AG04450 (cell line): ENCODE data around the gene RBM24. TPM values are rescaled to one million over a fixed set of nuclear protein-coding genes. Genes with fewer than 3 reads are reported as not detected.

ENCODE experiments used
- CTCF ChIA-PET: fragments of 300-600, 350-600 bp; formaldehyde crosslinking; extraction: SDS; loops from one replicate; lab custom pipeline; 2022; ENCODE audit warnings: antibody characterized with exemption, inconsistent platforms; lab: Charles Lee
- POLR2A ChIA-PET: fragments of 350-600 bp; formaldehyde crosslinking; extraction: SDS; loops from one replicate; lab custom pipeline; 2021; ENCODE audit warnings: antibody characterized with exemption, inconsistent platforms; lab: Yijun Ruan, JAX
- DNase-seq: peaks from one replicate; pipeline ENCODE4 v3.0.0-alpha.2; 2011; ENCODE audit warnings: low read depth, low spot score
- H3K27ac ChIP-seq: one replicate; pipeline ENCODE4 v1.5.1; 2012; ENCODE audit warnings: low read depth, low read length, control low read depth
- H3K27me3 ChIP-seq: one replicate; pipeline ENCODE4 v1.6.0; 2012; ENCODE audit warnings: low read length; ENCODE audit not compliant: control insufficient read depth, insufficient read depth
- H3K4me3 ChIP-seq: 2 replicates; pipeline ENCODE4 v1.5.1; 2011; ENCODE audit warnings: mild to moderate bottlenecking, low read depth, low read length, control low read depth
- H3K9me3 ChIP-seq: 2 replicates; pipeline ENCODE4 v1.5.1; 2012; ENCODE audit warnings: low read length; ENCODE audit not compliant: control insufficient read depth, insufficient read depth
- CTCF ChIP-seq: IDR thresholded peaks from 2 replicates; pipeline ENCODE4 v1.5.1; 2011; ENCODE audit warnings: low read depth, low read length, control low read depth, inconsistent platforms
- polyA plus RNA-seq: library from polyadenylated mRNA; depleted of rRNA; stranded (reverse); fragments of >200 nt; gene quantifications from 2 replicates; pipeline ENCODE4 v1.2.3, GENCODE V29; 2011; rRNA removed

The RBM24 gene
- polyA plus RNA-seq, 1 experiment, result 11.3 TPM

GRCh38 chr6:17341891-17342290 lies 60.7 kb downstream of the RBM24 start:
- no peaks in the 10 kb centered on the region for H3K27me3 ChIP-seq
- no peak for DNase-seq
- no peak overlapping the region for H3K27ac ChIP-seq
- H3K4me3 ChIP-seq, result no peak overlapping the region
- POLR2A ChIA-PET, result no interaction called here
- TF ChIP-seq CTCF, result no peak
- CTCF ChIA-PET, result no interaction called here
- no peaks in the 10 kb centered on the region for H3K9me3 ChIP-seq

GRCh38 chr6:17343215-17343614 lies 62.1 kb downstream of the RBM24 start:
- CTCF ChIA-PET, result no interaction called here
- TF ChIP-seq CTCF, result no peak

More at GRCh38 chr6:17343215-17343614, 62.1 kb downstream of the RBM24 start:
- Histone ChIP-seq H3K9me3 (no peaks in the 10 kb centered on the region), H3K27ac (no peak overlapping the region), H3K27me3 (no peaks in the 10 kb centered on the region), H3K4me3 (no peak overlapping the region)
- POLR2A ChIA-PET, result no interaction called here
- no peak for DNase-seq

Other genes with a start within 250 kb of the RBM24 start
- not detected in 2 replicates for gene STMND1, start 179.3 kb upstream of the RBM24 start, polyA plus RNA-seq
- gene CAP2, start 112.2 kb downstream of the RBM24 start, polyA plus RNA-seq, result 56.0 and 74.4 TPM in 2 replicates